ENCODE measurements around the gene SCIN. TPM values are rescaled to one million over a fixed set of nuclear protein-coding genes. Genes with fewer than 3 reads are reported as not detected.
"Not testable (repeated sequence)": the region's sequence is repeated elsewhere in the genome, so short reads cannot be mapped to it uniquely, and the experiment has no call there.

The SCIN gene
- total RNA-seq = 1 to 10 TPM; 1.6 to 1.7 TPM

GRCh38 chr7:12570534-12571461 lies at the start of gene SCIN:
TSS of gene SCIN (plus strand) at chr7:12570720. CDS start at chr7:12570787, 67 bp downstream.
- Mint-ChIP-seq H3K4me1 (peaks cover 43% of the 10 kb centered on the region), H3K27me3 (peaks cover 45% of the 10 kb centered on the region), H3K4me3 (peak within 1 kb of the TSS; percentile 67), H3K9me3 (no peaks in the 10 kb centered on the region), H3K36me3 (ENCODE audit: low read depth) (no peaks in the 10 kb centered on the region), H3K27ac (no peak within 1 kb of the TSS)
- CTCF ChIA-PET = no interaction called here
- peak; percentile 54 for DNase-seq
- POLR2A ChIA-PET = no interaction called here

- Mint-ChIP-seq H3K27me3 (peaks cover 33% of the 10 kb centered on the region), H3K4me3 (no peak overlapping the region), H3K36me3 (ENCODE audit: low read depth) (no peaks in the 10 kb centered on the region), H3K9me3 (no peaks in the 10 kb centered on the region), H3K4me1 (no peaks in the 10 kb centered on the region), H3K27ac (no peak overlapping the region)
- DNase-seq = no peak
- CTCF ChIA-PET = interaction anchor here (1.5 to 1.6 kb wide), 3 partner anchors 102 to 162 kb away, joined by 4 to 5 read pairs (median 4); partner anchors contain the start of gene ARL4A
- POLR2A ChIA-PET = no interaction called here
Observed at GRCh38 chr7:12524794-12525386, 45.6 kb upstream of the SCIN start.

GRCh38 chr7:12526693-12527092 lies 43.8 kb upstream of the SCIN start:
- CTCF ChIA-PET; H3K4me1 Mint-ChIP-seq; H3K4me3 Mint-ChIP-seq; H3K36me3 Mint-ChIP-seq (ENCODE audit: low read depth); POLR2A ChIA-PET; H3K27ac Mint-ChIP-seq; H3K9me3 Mint-ChIP-seq; DNase-seq: not testable (repeated sequence)
- H3K27me3 Mint-ChIP-seq = peaks cover 23% of the 10 kb centered on the region

GRCh38 chr7:12527670-12528069 lies 42.9 kb upstream of the SCIN start:
- H3K27ac Mint-ChIP-seq; POLR2A ChIA-PET; H3K4me1 Mint-ChIP-seq; H3K36me3 Mint-ChIP-seq (ENCODE audit: low read depth); H3K9me3 Mint-ChIP-seq; H3K4me3 Mint-ChIP-seq; CTCF ChIA-PET; DNase-seq: not testable (repeated sequence)
- peaks cover 15% of the 10 kb centered on the region for H3K27me3 Mint-ChIP-seq

- DNase-seq = no peak
- H3K4me3 Mint-ChIP-seq = no peak overlapping the region
- H3K4me1 Mint-ChIP-seq = no peaks in the 10 kb centered on the region
- peaks cover 8% of the 10 kb centered on the region for H3K27me3 Mint-ChIP-seq
- no peaks in the 10 kb centered on the region for H3K9me3 Mint-ChIP-seq
- ChIA-PET POLR2A (no interaction called here), CTCF (interaction anchor here (0.5 kb wide), 1 partner anchor 104 kb away, joined by 3 read pairs; no protein-coding TSS in a partner anchor)
- H3K36me3 Mint-ChIP-seq (ENCODE audit: low read depth) = no peaks in the 10 kb centered on the region
- H3K27ac Mint-ChIP-seq = no peak overlapping the region
Observed at GRCh38 chr7:12529971-12530710, 40.4 kb upstream of the SCIN start.

GRCh38 chr7:12531784-12532183 lies 38.7 kb upstream of the SCIN start:
- Mint-ChIP-seq H3K4me3 (no peak overlapping the region), H3K27ac (no peak overlapping the region), H3K4me1 (no peaks in the 10 kb centered on the region), H3K9me3 (no peaks in the 10 kb centered on the region), H3K36me3 (ENCODE audit: low read depth) (no peaks in the 10 kb centered on the region), H3K27me3 (peaks cover 5% of the 10 kb centered on the region)
- DNase-seq = no peak
- CTCF ChIA-PET = interaction anchor here (0.7 kb wide), 1 partner anchor 745 kb away, joined by 4 read pairs; no protein-coding TSS in a partner anchor
- POLR2A ChIA-PET = no interaction called here

GRCh38 chr7:12534046-12534445 lies 36.5 kb upstream of the SCIN start:
- Mint-ChIP-seq H3K27ac (no peak overlapping the region), H3K36me3 (ENCODE audit: low read depth) (no peaks in the 10 kb centered on the region), H3K27me3 (no peaks in the 10 kb centered on the region), H3K9me3 (no peaks in the 10 kb centered on the region), H3K4me3 (no peak overlapping the region), H3K4me1 (no peaks in the 10 kb centered on the region)
- no peak for DNase-seq
- CTCF ChIA-PET = no interaction called here
- POLR2A ChIA-PET = no interaction called here

GRCh38 chr7:12539681-12540080 lies 30.8 kb upstream of the SCIN start:
- CTCF ChIA-PET = no interaction called here
- Mint-ChIP-seq H3K4me1 (no peaks in the 10 kb centered on the region), H3K27ac (no peak overlapping the region), H3K4me3 (no peak overlapping the region), H3K27me3 (peaks cover 13% of the 10 kb centered on the region), H3K9me3 (no peaks in the 10 kb centered on the region), H3K36me3 (ENCODE audit: low read depth) (no peaks in the 10 kb centered on the region)
- POLR2A ChIA-PET = no interaction called here
- DNase-seq = no peak

GRCh38 chr7:12540850-12541249 lies 29.7 kb upstream of the SCIN start:
- Mint-ChIP-seq H3K4me3 (no peak overlapping the region), H3K9me3 (no peaks in the 10 kb centered on the region), H3K4me1 (no peaks in the 10 kb centered on the region), H3K36me3 (ENCODE audit: low read depth) (no peaks in the 10 kb centered on the region), H3K27me3 (peaks cover 13% of the 10 kb centered on the region), H3K27ac (no peak overlapping the region)
- DNase-seq = no peak
- POLR2A ChIA-PET = no interaction called here
- CTCF ChIA-PET = no interaction called here

- no peaks in the 10 kb centered on the region for H3K9me3 Mint-ChIP-seq
Observed at GRCh38 chr7:12543586-12543985, 26.9 kb upstream of the SCIN start.

GRCh38 chr7:12549106-12549505 lies 21.4 kb upstream of the SCIN start:
- ChIA-PET CTCF (no interaction called here), POLR2A (no interaction called here)
- Mint-ChIP-seq H3K9me3 (no peaks in the 10 kb centered on the region), H3K27me3 (peaks cover 5% of the 10 kb centered on the region), H3K36me3 (ENCODE audit: low read depth) (no peaks in the 10 kb centered on the region), H3K4me3 (no peak overlapping the region), H3K27ac (no peak overlapping the region), H3K4me1 (no peaks in the 10 kb centered on the region)
- no peak for DNase-seq

More at GRCh38 chr7:12543586-12543985, 26.9 kb upstream of the SCIN start:
- H3K27me3 Mint-ChIP-seq = peaks cover 13% of the 10 kb centered on the region
- H3K4me1 Mint-ChIP-seq = no peaks in the 10 kb centered on the region
- POLR2A ChIA-PET = no interaction called here
- no peak for DNase-seq
- H3K4me3 Mint-ChIP-seq = no peak overlapping the region
- no peaks in the 10 kb centered on the region for H3K36me3 Mint-ChIP-seq (ENCODE audit: low read depth)
- CTCF ChIA-PET = no interaction called here
- H3K27ac Mint-ChIP-seq = no peak overlapping the region

GRCh38 chr7:12550956-12551355 lies 19.6 kb upstream of the SCIN start:
- ChIA-PET POLR2A (no interaction called here), CTCF (no interaction called here)
- no peaks in the 10 kb centered on the region for H3K36me3 Mint-ChIP-seq (ENCODE audit: low read depth)
- DNase-seq = no peak
- no peaks in the 10 kb centered on the region for H3K4me1 Mint-ChIP-seq
- peaks cover 5% of the 10 kb centered on the region for H3K27me3 Mint-ChIP-seq
- no peaks in the 10 kb centered on the region for H3K9me3 Mint-ChIP-seq
- no peak overlapping the region for H3K4me3 Mint-ChIP-seq
- no peak overlapping the region for H3K27ac Mint-ChIP-seq

- ChIA-PET CTCF (interaction anchor here (0.9 kb wide), 1 partner anchor 9 kb away, joined by 3 read pairs; no protein-coding TSS in a partner anchor), POLR2A (no interaction called here)
- Mint-ChIP-seq H3K9me3 (peaks cover 3% of the 10 kb centered on the region), H3K27me3 (peaks cover 5% of the 10 kb centered on the region), H3K36me3 (ENCODE audit: low read depth) (no peaks in the 10 kb centered on the region), H3K27ac (no peak overlapping the region), H3K4me1 (peaks cover 2% of the 10 kb centered on the region), H3K4me3 (no peak overlapping the region)
- DNase-seq = no peak
Observed at GRCh38 chr7:12552876-12553275, 17.6 kb upstream of the SCIN start.
